Endothelial cell (in vitro differentiated cells): ENCODE data around the gene ARAP2. TPM values are rescaled to one million over a fixed set of nuclear protein-coding genes. Genes with fewer than 3 reads are reported as not detected.

ENCODE experiments used
- DNase-seq: peaks from one replicate; pipeline ENCODE4 v3.0.0; 2021; ENCODE audit warnings: low spot score
- H3K27ac Mint-ChIP-seq: one replicate; pipeline ENCODE4 v1.8.0; 2021; ENCODE audit warnings: mixed read lengths, inconsistent platforms; ENCODE audit not compliant: unreplicated experiment
- H3K27me3 Mint-ChIP-seq: one replicate; pipeline ENCODE4 v1.8.0; 2021; ENCODE audit warnings: mild to moderate bottlenecking, moderate library complexity, mixed read lengths, inconsistent platforms; ENCODE audit not compliant: unreplicated experiment
- H3K36me3 Mint-ChIP-seq: one replicate; pipeline ENCODE4 v1.8.0; 2021; ENCODE audit warnings: mild to moderate bottlenecking, low read depth, mixed read lengths, inconsistent platforms; ENCODE audit not compliant: unreplicated experiment
- H3K4me1 Mint-ChIP-seq: one replicate; pipeline ENCODE4 v1.8.0; 2021; ENCODE audit warnings: mild to moderate bottlenecking, mixed read lengths, inconsistent platforms; ENCODE audit not compliant: unreplicated experiment
- H3K4me3 Mint-ChIP-seq: one replicate; pipeline ENCODE4 v1.8.0; 2021; ENCODE audit warnings: mild to moderate bottlenecking, mixed read lengths, inconsistent platforms; ENCODE audit not compliant: unreplicated experiment
- H3K9me3 Mint-ChIP-seq: one replicate; pipeline ENCODE4 v1.8.0; 2021; ENCODE audit warnings: mixed read lengths, inconsistent platforms; ENCODE audit not compliant: unreplicated experiment
- total RNA-seq: library from RNA; stranded (reverse); fragmentation: NEBNext Ultra II Directional; extraction: Animal tissue kit (Norgen Biotek cat#: 25700); gene quantifications from one replicate; pipeline ENCODE4 v1.2.1, GENCODE V29; 2021; ENCODE audit not compliant: unreplicated experiment
- TF ChIP-seq, protein P1 (sequence below): fragments of 200-600 bp; sonication (generic); IDR thresholded peaks from one replicate; pipeline ENCODE4 v1.5.0; 2021; ENCODE audit warnings: antibody characterized with exemption; ENCODE audit not compliant: unreplicated experiment

The ARAP2 gene
- total RNA-seq, 1 donor from 2014 or later: 20.1 TPM

DNA sequence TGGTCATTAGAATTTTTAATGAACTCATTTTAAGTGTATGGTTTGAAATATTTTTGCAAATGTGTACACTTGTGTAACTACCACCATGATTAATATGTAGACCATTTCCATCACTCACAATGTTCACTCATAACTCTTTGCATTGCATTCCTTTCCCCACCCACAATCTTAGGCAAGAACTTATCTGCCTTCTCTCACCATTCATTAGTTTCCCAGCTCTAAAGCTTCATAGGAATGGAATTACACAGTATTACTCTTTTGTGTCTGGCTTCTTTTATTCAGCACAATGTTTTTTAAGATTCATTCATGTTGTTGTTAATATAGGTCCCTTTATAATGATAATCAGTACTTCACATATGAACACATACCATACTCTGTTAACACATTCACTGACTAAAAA, 106.1 kb downstream of the ARAP2 start:
- Mint-ChIP-seq H3K27me3 (no peaks in the 10 kb centered on the region), H3K9me3 (no peaks in the 10 kb centered on the region), H3K4me1 (no peaks in the 10 kb centered on the region), H3K4me3 (no peak overlapping the region), H3K36me3 (no peaks in the 10 kb centered on the region), H3K27ac (no peak overlapping the region)
- TF ChIP-seq, protein P1, sequence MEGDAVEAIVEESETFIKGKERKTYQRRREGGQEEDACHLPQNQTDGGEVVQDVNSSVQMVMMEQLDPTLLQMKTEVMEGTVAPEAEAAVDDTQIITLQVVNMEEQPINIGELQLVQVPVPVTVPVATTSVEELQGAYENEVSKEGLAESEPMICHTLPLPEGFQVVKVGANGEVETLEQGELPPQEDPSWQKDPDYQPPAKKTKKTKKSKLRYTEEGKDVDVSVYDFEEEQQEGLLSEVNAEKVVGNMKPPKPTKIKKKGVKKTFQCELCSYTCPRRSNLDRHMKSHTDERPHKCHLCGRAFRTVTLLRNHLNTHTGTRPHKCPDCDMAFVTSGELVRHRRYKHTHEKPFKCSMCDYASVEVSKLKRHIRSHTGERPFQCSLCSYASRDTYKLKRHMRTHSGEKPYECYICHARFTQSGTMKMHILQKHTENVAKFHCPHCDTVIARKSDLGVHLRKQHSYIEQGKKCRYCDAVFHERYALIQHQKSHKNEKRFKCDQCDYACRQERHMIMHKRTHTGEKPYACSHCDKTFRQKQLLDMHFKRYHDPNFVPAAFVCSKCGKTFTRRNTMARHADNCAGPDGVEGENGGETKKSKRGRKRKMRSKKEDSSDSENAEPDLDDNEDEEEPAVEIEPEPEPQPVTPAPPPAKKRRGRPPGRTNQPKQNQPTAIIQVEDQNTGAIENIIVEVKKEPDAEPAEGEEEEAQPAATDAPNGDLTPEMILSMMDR: no peak
- DNase-seq: no peak

- TF ChIP-seq, protein P1: no peak
- Mint-ChIP-seq H3K27me3 (no peaks in the 10 kb centered on the region), H3K4me3 (no peak overlapping the region), H3K4me1 (no peaks in the 10 kb centered on the region), H3K36me3 (no peaks in the 10 kb centered on the region), H3K27ac (no peak overlapping the region), H3K9me3 (no peaks in the 10 kb centered on the region)
- DNase-seq: no peak
Observed at GRCh38 chr4:36137336-36137735, 107.0 kb downstream of the ARAP2 start.

DNA sequence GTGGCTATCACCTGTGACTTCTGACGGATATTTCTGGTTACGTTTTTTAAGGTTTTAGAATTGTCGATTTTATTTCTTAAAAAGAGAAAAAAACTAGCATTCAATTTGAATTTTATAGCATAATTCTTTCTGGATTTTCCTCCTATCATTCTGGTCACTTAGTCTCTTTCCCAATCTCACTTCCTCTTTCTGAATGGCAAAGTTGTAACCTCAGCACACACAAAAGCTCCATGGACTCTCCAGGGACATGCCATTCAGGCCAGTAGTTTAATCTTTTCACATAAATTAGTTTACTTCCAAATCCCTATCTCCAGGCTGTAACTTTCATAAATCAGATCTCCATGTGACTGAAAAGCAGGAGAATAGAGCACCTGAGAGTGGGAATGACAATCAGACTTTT, 110.7 kb downstream of the ARAP2 start:
- H3K9me3 Mint-ChIP-seq: no peaks in the 10 kb centered on the region
- H3K36me3 Mint-ChIP-seq: no peaks in the 10 kb centered on the region
- no peak overlapping the region for H3K4me3 Mint-ChIP-seq
- H3K27ac Mint-ChIP-seq: no peak overlapping the region
- peaks cover 1% of the 10 kb centered on the region for H3K27me3 Mint-ChIP-seq
- TF ChIP-seq, protein P1: no peak
- no peak for DNase-seq
- no peaks in the 10 kb centered on the region for H3K4me1 Mint-ChIP-seq

DNA sequence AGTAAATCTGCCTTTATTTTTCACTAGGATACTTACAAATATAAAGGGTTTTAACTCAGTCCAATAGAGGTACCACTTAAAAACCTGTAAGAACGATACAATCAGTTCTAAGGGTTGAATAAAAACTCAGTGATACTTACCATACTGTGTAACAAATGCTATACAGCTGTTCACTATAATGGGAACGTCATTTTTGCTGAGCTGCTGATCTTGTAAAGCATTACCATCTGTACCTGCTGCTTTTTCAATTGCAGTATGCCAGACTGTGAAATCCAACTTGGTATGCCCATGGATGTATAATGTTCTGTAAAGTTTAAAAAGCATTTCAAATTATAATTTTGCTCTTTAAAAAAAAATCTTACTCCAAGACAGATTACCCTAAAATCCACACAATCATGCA, 111.2 kb downstream of the ARAP2 start:
- H3K27me3 Mint-ChIP-seq: peaks cover 1% of the 10 kb centered on the region
- H3K27ac Mint-ChIP-seq: no peak overlapping the region
- H3K9me3 Mint-ChIP-seq: no peaks in the 10 kb centered on the region
- no peak overlapping the region for H3K4me3 Mint-ChIP-seq
- TF ChIP-seq, protein P1: no peak
- no peaks in the 10 kb centered on the region for H3K36me3 Mint-ChIP-seq
- H3K4me1 Mint-ChIP-seq: no peaks in the 10 kb centered on the region
- DNase-seq: no peak

- Mint-ChIP-seq H3K27ac (no peak overlapping the region), H3K36me3 (no peaks in the 10 kb centered on the region), H3K4me3 (no peak overlapping the region), H3K9me3 (no peaks in the 10 kb centered on the region), H3K4me1 (no peaks in the 10 kb centered on the region), H3K27me3 (peaks cover 1% of the 10 kb centered on the region)
- TF ChIP-seq, protein P1: no peak
- no peak for DNase-seq
Observed at GRCh38 chr4:36130641-36131040, 113.7 kb downstream of the ARAP2 start.
